Measurements from ENCODE around the gene CARMIL1.

The CARMIL1 gene

DNA sequence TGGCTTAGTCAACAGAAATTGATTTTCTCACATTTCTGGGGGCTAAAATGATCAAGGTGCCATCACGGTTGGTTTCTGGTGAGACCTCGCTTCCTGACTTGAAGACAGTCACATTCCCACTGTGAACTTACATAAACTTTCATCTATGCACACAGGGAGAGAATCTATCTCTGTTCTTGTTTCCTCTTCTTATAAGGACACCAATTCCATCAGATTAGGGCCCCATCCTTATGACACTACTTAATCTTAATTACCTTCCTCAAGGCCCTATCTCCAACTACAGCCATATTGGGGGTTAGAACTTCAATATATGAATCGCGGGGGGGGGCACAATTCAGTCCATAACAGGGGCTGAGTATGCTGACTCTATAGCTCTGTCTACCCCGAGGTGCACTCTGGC, 362.2 kb downstream of the CARMIL1 start (continued):
- TF ChIP-seq, protein P1, sequence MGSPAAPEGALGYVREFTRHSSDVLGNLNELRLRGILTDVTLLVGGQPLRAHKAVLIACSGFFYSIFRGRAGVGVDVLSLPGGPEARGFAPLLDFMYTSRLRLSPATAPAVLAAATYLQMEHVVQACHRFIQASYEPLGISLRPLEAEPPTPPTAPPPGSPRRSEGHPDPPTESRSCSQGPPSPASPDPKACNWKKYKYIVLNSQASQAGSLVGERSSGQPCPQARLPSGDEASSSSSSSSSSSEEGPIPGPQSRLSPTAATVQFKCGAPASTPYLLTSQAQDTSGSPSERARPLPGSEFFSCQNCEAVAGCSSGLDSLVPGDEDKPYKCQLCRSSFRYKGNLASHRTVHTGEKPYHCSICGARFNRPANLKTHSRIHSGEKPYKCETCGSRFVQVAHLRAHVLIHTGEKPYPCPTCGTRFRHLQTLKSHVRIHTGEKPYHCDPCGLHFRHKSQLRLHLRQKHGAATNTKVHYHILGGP (tag by site-specific recombination; IDR thresholded peaks at IDR 0.05) = no peak
- TF ChIP-seq, protein P2, sequence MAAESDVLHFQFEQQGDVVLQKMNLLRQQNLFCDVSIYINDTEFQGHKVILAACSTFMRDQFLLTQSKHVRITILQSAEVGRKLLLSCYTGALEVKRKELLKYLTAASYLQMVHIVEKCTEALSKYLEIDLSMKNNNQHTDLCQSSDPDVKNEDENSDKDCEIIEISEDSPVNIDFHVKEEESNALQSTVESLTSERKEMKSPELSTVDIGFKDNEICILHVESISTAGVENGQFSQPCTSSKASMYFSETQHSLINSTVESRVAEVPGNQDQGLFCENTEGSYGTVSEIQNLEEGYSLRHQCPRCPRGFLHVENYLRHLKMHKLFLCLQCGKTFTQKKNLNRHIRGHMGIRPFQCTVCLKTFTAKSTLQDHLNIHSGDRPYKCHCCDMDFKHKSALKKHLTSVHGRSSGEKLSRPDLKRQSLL (tag by site-specific recombination; IDR thresholded peaks at IDR 0.05) = no peak
- TF ChIP-seq ZNF266 (tag by site-specific recombination; IDR thresholded peaks at IDR 0.05; ENCODE audit: low read depth) = no peak
- TF ChIP-seq, protein P3, sequence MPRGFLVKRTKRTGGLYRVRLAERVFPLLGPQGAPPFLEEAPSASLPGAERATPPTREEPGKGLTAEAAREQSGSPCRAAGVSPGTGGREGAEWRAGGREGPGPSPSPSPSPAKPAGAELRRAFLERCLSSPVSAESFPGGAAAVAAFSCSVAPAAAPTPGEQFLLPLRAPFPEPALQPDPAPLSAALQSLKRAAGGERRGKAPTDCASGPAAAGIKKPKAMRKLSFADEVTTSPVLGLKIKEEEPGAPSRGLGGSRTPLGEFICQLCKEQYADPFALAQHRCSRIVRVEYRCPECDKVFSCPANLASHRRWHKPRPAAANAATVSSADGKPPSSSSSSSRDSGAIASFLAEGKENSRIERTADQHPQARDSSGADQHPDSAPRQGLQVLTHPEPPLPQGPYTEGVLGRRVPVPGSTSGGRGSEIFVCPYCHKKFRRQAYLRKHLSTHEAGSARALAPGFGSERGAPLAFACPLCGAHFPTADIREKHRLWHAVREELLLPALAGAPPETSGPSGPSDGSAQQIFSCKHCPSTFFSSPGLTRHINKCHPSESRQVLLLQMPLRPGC (tag by site-specific recombination; IDR thresholded peaks at IDR 0.05) = no peak
- TF ChIP-seq OSR2 (tag by site-specific recombination; IDR thresholded peaks at IDR 0.05) = no peak
- no peak for TF ChIP-seq ZNF670 (tag by site-specific recombination; IDR thresholded peaks at IDR 0.05; ENCODE audit: low read depth)
- TF ChIP-seq SP2 (tag by site-specific recombination; IDR thresholded peaks at IDR 0.05) = no peak
- TF ChIP-seq MZF1 (tag by site-specific recombination; IDR thresholded peaks at IDR 0.05; ENCODE audit: borderline replicate concordance) = no peak

DNA sequence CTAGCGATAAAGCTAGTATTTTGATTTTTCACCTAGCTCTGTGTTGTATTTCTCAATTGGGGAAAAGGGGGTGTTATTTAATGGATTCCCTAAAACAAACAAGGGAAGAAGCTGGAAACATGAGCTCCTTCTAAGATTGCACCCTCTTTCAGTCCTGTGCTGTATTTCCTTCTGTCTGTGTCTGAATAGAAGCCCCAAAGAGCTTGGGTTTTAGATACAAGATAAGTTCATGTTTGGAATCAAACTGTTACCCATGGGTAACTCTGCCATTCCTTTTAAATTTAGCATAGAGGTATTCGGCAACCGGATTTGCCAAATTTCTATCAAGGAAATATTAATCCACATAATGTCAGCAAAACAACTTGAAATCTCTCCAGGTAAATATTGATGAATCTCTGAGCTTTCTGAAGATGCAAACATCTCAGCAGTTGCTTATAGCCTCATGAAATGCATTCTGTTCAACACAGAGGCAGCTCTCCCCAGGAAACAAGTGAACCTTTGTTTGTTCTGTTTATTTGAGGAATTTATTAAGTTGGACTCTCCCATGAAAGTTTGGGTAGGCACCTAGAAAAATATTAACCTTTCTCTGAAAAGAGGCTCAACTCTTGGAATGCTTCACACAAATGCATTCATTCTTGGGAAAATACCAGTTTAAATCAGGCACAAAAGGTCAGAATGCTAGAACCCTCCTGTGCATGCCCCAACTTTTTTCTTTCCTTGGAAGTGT, 362.9 kb downstream of the CARMIL1 start:
- Histone ChIP-seq H3K4me3 (ENCODE audit: low read depth, low read length) (no peak overlapping the region), H3K4me1 (ENCODE audit: control insufficient read depth, insufficient read depth, low read length) (no peaks in the 10 kb centered on the region), H3K9me3 (ENCODE audit: control insufficient read depth, insufficient read depth, low read depth, low read length) (no peaks in the 10 kb centered on the region), H3K36me3 (ENCODE audit: control insufficient read depth in 2 of 2, insufficient read depth in 1 of 2, low read length in 2 of 2) (no peaks in the 10 kb centered on the region), H3K27ac (ENCODE audit: extremely low read depth, low read depth, low read length) (no peak overlapping the region)
- CTCF ChIA-PET = interaction anchor here (1.0 to 2.2 kb wide), 2 partner anchors 40 to 78 kb away, joined by 5 to 7 read pairs; no protein-coding TSS in a partner anchor
- POLR2A ChIA-PET = no interaction called here
- TF ChIP-seq KLF9 (tag by site-specific recombination; IDR thresholded peaks at IDR 0.05; ENCODE audit: low read depth) (no peak), ZNF132 (tag by site-specific recombination; IDR thresholded peaks at IDR 0.05; ENCODE audit: borderline replicate concordance) (no peak), ZNF670 (tag by site-specific recombination; IDR thresholded peaks at IDR 0.05; ENCODE audit: low read depth) (no peak), ZEB2 (tag by site-specific recombination; IDR thresholded peaks at IDR 0.05) (no peak), WT1 (tag by site-specific recombination; IDR thresholded peaks at IDR 0.05) (no peak), ZBTB20 (tag by site-specific recombination; IDR thresholded peaks at IDR 0.05) (no peak), ZNF514 (tag by site-specific recombination; IDR thresholded peaks at IDR 0.05) (no peak), ZNF585B (tag by site-specific recombination; IDR thresholded peaks at IDR 0.05) (no peak), ZFP69B (tag by site-specific recombination; IDR thresholded peaks at IDR 0.05) (no peak), ZNF2 (tag by site-specific recombination; IDR thresholded peaks at IDR 0.05) (no peak), ZNF610 (tag by site-specific recombination; IDR thresholded peaks at IDR 0.05; ENCODE audit: borderline replicate concordance) (no peak)
- TF ChIP-seq, protein P4, sequence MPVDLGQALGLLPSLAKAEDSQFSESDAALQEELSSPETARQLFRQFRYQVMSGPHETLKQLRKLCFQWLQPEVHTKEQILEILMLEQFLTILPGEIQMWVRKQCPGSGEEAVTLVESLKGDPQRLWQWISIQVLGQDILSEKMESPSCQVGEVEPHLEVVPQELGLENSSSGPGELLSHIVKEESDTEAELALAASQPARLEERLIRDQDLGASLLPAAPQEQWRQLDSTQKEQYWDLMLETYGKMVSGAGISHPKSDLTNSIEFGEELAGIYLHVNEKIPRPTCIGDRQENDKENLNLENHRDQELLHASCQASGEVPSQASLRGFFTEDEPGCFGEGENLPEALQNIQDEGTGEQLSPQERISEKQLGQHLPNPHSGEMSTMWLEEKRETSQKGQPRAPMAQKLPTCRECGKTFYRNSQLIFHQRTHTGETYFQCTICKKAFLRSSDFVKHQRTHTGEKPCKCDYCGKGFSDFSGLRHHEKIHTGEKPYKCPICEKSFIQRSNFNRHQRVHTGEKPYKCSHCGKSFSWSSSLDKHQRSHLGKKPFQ (tag by site-specific recombination; IDR thresholded peaks at IDR 0.05) = no peak
- TF ChIP-seq, protein P5, sequence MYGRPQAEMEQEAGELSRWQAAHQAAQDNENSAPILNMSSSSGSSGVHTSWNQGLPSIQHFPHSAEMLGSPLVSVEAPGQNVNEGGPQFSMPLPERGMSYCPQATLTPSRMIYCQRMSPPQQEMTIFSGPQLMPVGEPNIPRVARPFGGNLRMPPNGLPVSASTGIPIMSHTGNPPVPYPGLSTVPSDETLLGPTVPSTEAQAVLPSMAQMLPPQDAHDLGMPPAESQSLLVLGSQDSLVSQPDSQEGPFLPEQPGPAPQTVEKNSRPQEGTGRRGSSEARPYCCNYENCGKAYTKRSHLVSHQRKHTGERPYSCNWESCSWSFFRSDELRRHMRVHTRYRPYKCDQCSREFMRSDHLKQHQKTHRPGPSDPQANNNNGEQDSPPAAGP (tag by site-specific recombination; IDR thresholded peaks at IDR 0.05) = no peak
- TF ChIP-seq, protein P6, sequence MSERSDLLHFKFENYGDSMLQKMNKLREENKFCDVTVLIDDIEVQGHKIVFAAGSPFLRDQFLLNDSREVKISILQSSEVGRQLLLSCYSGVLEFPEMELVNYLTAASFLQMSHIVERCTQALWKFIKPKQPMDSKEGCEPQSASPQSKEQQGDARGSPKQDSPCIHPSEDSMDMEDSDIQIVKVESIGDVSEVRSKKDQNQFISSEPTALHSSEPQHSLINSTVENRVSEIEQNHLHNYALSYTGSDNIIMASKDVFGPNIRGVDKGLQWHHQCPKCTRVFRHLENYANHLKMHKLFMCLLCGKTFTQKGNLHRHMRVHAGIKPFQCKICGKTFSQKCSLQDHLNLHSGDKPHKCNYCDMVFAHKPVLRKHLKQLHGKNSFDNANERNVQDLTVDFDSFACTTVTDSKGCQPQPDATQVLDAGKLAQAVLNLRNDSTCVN (tag by site-specific recombination; optimal IDR thresholded peaks at IDR 0.05) = no peak
- TF ChIP-seq, protein P7, sequence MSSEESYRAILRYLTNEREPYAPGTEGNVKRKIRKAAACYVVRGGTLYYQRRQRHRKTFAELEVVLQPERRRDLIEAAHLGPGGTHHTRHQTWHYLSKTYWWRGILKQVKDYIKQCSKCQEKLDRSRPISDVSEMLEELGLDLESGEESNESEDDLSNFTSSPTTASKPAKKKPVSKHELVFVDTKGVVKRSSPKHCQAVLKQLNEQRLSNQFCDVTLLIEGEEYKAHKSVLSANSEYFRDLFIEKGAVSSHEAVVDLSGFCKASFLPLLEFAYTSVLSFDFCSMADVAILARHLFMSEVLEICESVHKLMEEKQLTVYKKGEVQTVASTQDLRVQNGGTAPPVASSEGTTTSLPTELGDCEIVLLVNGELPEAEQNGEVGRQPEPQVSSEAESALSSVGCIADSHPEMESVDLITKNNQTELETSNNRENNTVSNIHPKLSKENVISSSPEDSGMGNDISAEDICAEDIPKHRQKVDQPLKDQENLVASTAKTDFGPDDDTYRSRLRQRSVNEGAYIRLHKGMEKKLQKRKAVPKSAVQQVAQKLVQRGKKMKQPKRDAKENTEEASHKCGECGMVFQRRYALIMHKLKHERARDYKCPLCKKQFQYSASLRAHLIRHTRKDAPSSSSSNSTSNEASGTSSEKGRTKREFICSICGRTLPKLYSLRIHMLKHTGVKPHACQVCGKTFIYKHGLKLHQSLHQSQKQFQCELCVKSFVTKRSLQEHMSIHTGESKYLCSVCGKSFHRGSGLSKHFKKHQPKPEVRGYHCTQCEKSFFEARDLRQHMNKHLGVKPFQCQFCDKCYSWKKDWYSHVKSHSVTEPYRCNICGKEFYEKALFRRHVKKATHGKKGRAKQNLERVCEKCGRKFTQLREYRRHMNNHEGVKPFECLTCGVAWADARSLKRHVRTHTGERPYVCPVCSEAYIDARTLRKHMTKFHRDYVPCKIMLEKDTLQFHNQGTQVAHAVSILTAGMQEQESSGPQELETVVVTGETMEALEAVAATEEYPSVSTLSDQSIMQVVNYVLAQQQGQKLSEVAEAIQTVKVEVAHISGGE (tag by site-specific recombination; conservative IDR thresholded peaks at IDR 0.05; ENCODE audit: low read depth) = no peak
- TF ChIP-seq, protein P8, sequence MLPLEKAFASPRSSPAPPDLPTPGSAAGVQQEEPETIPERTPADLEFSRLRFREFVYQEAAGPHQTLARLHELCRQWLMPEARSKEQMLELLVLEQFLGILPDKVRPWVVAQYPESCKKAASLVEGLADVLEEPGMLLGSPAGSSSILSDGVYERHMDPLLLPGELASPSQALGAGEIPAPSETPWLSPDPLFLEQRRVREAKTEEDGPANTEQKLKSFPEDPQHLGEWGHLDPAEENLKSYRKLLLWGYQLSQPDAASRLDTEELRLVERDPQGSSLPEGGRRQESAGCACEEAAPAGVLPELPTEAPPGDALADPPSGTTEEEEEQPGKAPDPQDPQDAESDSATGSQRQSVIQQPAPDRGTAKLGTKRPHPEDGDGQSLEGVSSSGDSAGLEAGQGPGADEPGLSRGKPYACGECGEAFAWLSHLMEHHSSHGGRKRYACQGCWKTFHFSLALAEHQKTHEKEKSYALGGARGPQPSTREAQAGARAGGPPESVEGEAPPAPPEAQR (tag by site-specific recombination; IDR thresholded peaks at IDR 0.05) = no peak
